ENCODE measurements around the gene CNTNAP4.

- TF ChIP-seq CTCF (IDR thresholded peaks at IDR 0.05) (no peak), USF2 (CRISPR knock-in tag; IDR thresholded peaks at IDR 0.05) (no peak), ATF6 (CRISPR knock-in tag; IDR thresholded peaks at IDR 0.05) (no peak), PRRX2 (CRISPR knock-in tag; IDR thresholded peaks at IDR 0.05) (no peak), ZNF138 (CRISPR knock-in tag; conservative IDR thresholded peaks at IDR 0.05) (no peak), FOXK1 (CRISPR knock-in tag; IDR thresholded peaks at IDR 0.05) (no peak), SP1 (CRISPR knock-in tag; conservative IDR thresholded peaks at IDR 0.05) (no peak), FOXJ3 (CRISPR knock-in tag; IDR thresholded peaks at IDR 0.05; ENCODE audit: borderline replicate concordance) (no peak), AFF4 (CRISPR knock-in tag; IDR thresholded peaks at IDR 0.05; ENCODE audit: borderline replicate concordance) (no peak), ZNF396 (CRISPR knock-in tag; IDR thresholded peaks at IDR 0.05; ENCODE audit: borderline replicate concordance) (no peak), ZNF671 (CRISPR knock-in tag; IDR thresholded peaks at IDR 0.05) (no peak)
Observed at GRCh38 chr16:76277460-76278030, 344 bp downstream of the CNTNAP4 start.

Measured in WTC11 (cell line).